HK-2 (cell line): Measurements from ENCODE around the gene UPP1.
A peak's percentile ranks its signal among the peaks of the same experiment; 100 is the strongest.
"Not testable (repeated sequence)": the region's sequence is repeated elsewhere in the genome, so short reads cannot be mapped to it uniquely, and the experiment has no call there.

ENCODE experiments used
- DNase-seq: peaks from one replicate; pipeline ENCODE4 v3.0.0-alpha.2; 2018; ENCODE audit not compliant: unreplicated experiment

UPP1 gene

DNA sequence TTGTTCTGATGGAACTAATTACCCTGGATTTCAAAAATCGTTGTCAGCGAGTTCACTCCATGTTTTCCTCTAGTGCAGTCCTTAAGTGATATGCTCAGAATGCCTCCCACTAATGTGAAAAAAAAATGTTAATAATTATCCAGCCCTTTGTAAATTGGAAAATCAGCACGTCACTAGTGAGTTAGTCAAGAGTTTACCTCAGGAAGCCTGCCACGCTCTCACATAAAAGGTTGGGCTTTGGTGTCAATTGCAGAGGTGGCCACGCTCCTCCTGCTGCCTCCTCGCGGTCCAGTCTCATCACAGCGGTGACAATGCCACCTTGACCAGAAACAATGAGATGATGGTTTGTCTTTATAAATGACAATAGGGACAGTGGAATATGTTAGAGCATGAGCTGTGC lies 22.5 kb downstream of the UPP1 start:
- DNase-seq: no peak

- no peak for DNase-seq
These were observed 23.5 kb downstream of the UPP1 start for GRCh38 chr7:48112401-48113165.

DNA sequence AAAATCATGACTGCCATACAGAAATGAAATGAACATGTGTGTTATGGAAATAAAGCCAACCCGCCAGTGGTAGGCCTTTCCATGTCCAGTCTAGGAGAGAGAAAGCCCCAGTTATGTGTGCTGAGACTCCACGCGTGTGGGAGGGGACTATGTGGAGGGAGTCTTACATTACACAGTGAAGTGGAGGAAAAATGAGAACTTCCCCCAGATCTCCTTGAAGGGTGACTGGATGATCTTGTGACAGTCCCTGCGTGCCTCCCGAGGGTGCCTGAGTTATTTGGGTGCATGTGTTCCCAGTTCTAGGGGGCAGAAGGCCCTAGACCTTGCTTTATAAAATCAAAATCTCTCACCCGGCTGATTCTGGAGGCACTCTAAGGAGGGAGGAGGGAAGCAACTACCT lies 24.2 kb downstream of the UPP1 start:
- DNase-seq: no peak

- DNase-seq: no peak
These were observed 25.1 kb downstream of the UPP1 start for GRCh38 chr7:48114115-48114514.

GRCh38 chr7:48114589-48114988 lies 25.5 kb downstream of the UPP1 start:
- no peak for DNase-seq

GRCh38 chr7:48116043-48116442 lies 27.0 kb downstream of the UPP1 start:
- no peak for DNase-seq

GRCh38 chr7:48118041-48118440 lies 29.0 kb downstream of the UPP1 start:
- DNase-seq: no peak

DNA sequence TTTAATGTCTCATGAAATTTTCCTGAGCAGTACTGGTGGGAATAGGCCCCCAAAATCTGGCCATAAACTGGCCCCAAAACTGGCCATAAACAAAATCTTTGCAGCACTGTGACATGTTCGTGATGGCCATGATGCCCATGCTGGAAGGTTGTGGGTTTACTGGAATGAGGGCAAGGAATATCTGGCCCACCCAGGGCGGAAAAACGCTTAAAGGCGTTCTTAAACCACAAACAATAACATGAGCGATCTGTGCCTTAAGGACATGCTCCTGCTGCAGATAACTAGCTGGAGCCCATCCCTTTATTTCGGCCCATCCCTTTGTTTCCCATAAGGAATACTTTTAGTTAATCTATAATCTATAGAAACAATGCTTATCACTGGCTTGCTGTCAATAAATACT lies 31.5 kb downstream of the UPP1 start:
- not testable (repeated sequence) for DNase-seq

- no peak for DNase-seq
These were observed 37.0 kb downstream of the UPP1 start for GRCh38 chr7:48126037-48126436.

DNA sequence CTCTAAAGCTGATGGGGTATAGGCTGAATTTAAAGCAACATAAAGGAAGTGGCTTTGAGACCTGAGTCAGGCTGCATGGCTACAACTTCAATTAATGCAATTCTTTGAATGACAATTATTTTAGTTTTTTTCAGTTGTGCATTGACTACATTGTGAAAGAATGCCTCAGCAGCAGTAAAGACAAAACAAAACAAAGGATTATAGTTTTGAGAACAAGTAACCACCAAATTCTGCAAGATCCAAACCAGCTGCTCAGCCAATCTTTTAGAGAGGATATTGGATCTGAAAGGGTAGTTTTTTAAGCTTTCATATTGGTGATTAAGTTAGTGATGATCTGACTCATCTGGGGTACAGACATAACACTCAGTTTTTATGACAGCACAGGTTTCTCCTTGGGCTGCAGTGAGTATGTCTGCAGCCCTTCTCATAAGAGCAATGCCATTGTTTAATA lies 41.6 kb downstream of the UPP1 start:
- no peak for DNase-seq

DNA sequence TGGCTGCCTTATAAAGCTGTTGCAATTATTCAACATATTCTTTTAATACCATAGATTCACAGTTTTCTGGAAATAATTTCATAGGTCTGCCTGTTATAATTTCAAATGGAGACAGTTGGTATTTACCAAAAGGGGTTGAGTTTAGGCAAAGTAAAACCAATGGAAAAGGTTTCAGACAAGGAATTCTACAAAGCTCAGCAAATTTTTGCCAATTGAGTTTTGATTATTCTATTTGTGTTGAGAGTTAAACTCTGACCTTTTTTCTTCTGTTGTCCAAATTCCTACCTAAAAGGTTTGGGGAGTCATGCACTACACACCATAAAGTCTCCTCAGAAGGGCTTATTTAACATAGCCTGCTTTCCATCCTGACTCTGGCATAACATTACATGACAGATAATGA lies 43.7 kb downstream of the UPP1 start:
- no peak for DNase-seq

- no peak for DNase-seq
These were observed 50.4 kb downstream of the UPP1 start for GRCh38 chr7:48139459-48139858.

DNA sequence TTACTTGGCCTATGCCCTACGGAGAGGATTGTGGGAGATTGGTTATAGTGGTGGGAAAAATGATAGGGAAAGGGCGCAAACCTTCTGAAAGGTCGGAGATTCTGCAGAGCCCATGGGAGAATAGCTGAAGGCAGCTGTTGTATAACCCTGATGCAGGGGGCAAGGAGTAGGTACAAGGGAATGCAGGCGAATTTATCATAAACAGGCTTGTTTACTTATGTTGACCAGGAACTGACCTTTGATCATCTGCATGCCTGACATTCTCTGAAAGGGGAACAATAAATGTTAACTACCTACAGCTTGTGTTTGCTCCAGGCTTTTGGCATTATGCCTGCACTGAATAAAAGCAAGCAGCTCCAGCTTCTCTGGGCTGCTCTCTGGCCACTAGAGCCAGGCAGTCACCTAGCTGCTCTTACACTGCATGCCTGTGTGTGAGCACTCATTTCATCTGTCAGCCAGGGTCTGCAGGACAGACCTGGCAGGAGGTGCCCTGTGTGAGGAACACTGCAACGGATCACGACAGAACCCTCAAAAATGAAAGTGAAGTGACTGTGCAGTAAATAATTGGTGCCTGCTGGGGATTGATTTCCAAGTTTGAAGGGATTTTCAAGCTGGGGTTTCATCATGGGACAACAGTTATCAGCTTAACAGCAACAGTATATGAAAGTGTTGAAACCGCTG lies 51.1 kb downstream of the UPP1 start:
- DNase-seq: no peak

GRCh38 chr7:48141521-48141920 lies 52.5 kb downstream of the UPP1 start:
- DNase-seq: no peak

DNA sequence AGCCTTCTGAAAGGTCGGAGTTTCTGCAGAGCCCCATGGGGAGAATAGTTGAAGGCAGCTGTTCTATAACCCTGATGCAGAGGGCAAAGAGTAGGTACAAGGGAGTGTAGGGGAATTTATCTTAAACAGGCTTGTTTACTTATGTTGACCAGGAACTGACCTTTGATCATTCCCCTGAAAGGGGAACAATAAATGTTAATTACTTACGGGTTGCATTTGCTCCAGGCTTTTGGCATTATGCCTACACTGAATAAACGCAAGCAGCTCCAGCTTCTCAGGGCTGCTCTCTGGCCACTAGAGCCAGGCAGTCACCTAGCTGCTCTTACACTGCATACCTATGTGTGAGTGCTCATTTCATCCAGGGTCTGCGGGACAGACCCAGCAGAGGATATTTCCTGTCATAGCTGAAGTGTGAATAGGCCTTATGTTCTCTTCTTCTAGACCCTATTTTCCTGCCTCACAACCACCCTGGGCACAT lies 55.3 kb downstream of the UPP1 start:
- DNase-seq: no peak

DNA sequence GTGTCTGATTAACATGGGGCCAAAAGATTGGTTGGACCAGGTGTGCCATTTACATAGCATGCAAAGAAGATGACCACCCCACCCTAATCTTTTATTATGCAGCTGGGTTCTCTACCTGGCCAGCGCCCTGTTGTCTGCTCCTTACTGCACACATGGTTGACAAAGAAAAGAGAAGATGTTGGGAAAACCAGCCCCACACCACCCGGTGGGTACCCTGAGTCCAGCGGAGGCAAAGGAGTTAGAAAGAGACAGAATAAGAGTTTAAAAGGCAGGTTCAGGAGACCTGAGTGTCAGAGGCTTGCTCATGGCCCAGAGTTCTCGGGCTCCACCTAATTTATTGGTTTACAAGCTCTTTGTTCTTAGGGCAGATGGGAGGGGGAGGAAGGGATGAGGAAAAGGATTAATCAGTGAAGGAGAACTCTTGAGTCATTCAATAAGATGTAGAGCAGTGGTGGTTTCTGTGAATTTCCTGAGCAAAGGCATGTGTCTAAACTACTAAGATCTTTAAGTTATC lies 58.1 kb downstream of the UPP1 start:
- no peak for DNase-seq

DNA sequence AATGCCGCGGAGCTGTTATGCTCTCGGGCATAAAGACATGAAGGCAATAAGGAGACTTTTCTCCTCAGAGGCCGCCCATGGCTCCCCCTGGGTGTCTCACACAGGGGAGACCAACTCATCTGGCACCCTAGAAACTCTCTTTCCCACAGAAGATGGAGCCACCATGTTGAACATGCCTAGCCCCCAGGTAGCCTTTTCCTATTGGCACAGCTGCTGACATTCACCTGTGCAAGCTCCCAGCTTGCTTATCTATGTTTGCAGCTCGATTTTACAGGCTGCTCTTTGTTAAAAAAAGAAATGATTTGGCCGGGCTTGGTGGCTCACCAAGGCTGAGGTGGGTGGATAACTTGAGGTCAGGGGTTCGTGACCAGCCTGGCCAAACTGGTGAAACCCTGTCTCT lies 58.6 kb downstream of the UPP1 start:
- DNase-seq: not testable (repeated sequence)

DNA sequence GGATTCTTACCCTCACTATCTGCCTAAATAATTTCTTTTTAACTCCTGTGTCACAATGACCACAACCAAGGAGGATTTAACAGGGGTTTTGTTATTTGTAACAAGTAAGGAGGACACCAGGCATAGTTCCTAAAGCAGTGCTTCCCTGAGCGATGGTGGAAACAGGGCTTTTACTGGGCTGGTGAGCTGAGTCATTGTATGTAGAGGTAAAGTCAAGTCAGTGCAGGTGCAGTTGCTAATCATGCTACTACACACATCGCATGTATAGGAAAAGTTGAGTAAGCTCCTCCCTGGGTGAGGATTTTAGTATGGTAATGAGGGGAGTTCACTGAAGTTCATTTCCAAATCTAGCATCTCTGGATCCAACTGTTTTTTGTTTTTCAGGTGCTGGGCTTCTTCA lies 59.2 kb downstream of the UPP1 start:
- no peak for DNase-seq

DNA sequence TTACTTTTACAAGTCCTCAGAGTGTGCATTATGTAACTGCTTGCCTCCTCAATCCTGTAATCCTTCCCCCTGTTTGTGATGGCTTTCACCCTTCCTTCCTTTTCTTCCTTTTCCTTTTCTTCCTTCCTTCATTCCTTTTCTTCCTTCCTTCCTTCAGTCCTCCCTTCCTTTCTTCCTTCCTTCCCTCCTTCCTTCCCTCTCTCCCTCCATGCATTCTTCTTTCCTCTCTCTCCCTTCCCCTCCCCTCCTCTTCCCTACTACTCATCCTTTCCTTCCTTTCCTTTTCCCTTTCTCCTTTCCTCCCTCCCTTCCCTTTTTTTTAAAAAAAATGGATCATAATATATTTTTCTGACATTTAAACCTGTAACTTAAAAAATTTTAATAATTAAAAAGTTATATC lies 60.0 kb downstream of the UPP1 start:
- DNase-seq: no peak

- DNase-seq: no peak
These were observed 61.0 kb downstream of the UPP1 start for GRCh38 chr7:48150086-48150485.

GRCh38 chr7:48154792-48155413 lies 65.8 kb downstream of the UPP1 start:
- DNase-seq: peak; percentile 35
